Measurements from ENCODE around the gene GTPBP10.

Gene GTPBP10

GRCh38 chr7:90432752-90433151 lies 86.2 kb downstream of the GTPBP10 start:
- DNase-seq (ENCODE audit: low read depth), result no peak

GRCh38 chr7:90433221-90433620 lies 86.7 kb downstream of the GTPBP10 start:
- DNase-seq (ENCODE audit: low read depth), result no peak
